Middle frontal gyrus (tissue), 1 donor: ENCODE data around the gene LARGE1.
A peak's percentile ranks its signal among the peaks of the same experiment; 100 is the strongest.

Experiments used
- DNase-seq: peaks from one replicate; pipeline ENCODE4 v3.0.0-alpha.2; 2015; ENCODE audit warnings: low spot score; ENCODE audit errors: extremely low spot score

LARGE1 gene

GRCh38 chr22:33326540-33327295 lies 593.6 kb downstream of the LARGE1 start:
- no peak for DNase-seq

- no peak for DNase-seq
These were observed 594.9 kb downstream of the LARGE1 start for GRCh38 chr22:33325232-33326004.

- no peak for DNase-seq
These were observed 596.0 kb downstream of the LARGE1 start for GRCh38 chr22:33324228-33324627.

- DNase-seq = no peak
These were observed 598.8 kb downstream of the LARGE1 start for GRCh38 chr22:33321466-33321865.

GRCh38 chr22:33315954-33316353 lies 604.3 kb downstream of the LARGE1 start:
- DNase-seq = no peak

- DNase-seq = no peak
These were observed 605.2 kb downstream of the LARGE1 start for GRCh38 chr22:33315117-33315516.

- DNase-seq = no peak
These were observed 606.0 kb downstream of the LARGE1 start for GRCh38 chr22:33314316-33314715.

- no peak for DNase-seq
These were observed 617.2 kb downstream of the LARGE1 start for GRCh38 chr22:33303099-33303498.

GRCh38 chr22:33302549-33302948 lies 617.7 kb downstream of the LARGE1 start:
- DNase-seq = no peak

GRCh38 chr22:33302049-33302545 lies 618.2 kb downstream of the LARGE1 start:
- peak; percentile 65 for DNase-seq

GRCh38 chr22:33300165-33300564 lies 620.1 kb downstream of the LARGE1 start:
- no peak for DNase-seq

- no peak for DNase-seq
These were observed 620.9 kb downstream of the LARGE1 start for GRCh38 chr22:33299245-33299956.

GRCh38 chr22:33296941-33297340 lies 623.3 kb downstream of the LARGE1 start:
- DNase-seq = no peak

- no peak for DNase-seq
These were observed 632.2 kb downstream of the LARGE1 start for GRCh38 chr22:33288078-33288477.

GRCh38 chr22:33275073-33275443 lies 645.2 kb downstream of the LARGE1 start:
- no peak for DNase-seq

- DNase-seq = no peak
These were observed 645.8 kb downstream of the LARGE1 start for GRCh38 chr22:33274214-33275072.

GRCh38 chr22:33272871-33273270 lies 647.4 kb downstream of the LARGE1 start:
- no peak for DNase-seq

GRCh38 chr22:33272180-33272579 lies 648.1 kb downstream of the LARGE1 start:
- no peak for DNase-seq

- no peak for DNase-seq
These were observed 648.7 kb downstream of the LARGE1 start for GRCh38 chr22:33271390-33272161.

- DNase-seq = no peak
These were observed 649.7 kb downstream of the LARGE1 start for GRCh38 chr22:33270596-33270995.
